Dendritic cell treated with granulocyte-macrophage colony-stimulating factor and Interleukin-4, amounts not matched to agents 40 ng/mL and 50 ng/mL, for 4 days (primary cell): ENCODE results near the gene NCAPD3.
"Not testable (repeated sequence)": the region's sequence is repeated elsewhere in the genome, so short reads cannot be mapped to it uniquely, and the experiment has no call there.

Source experiments
- H3K27ac Mint-ChIP-seq: one replicate; pipeline ENCODE4 v1.8.0; 2022; ENCODE audit warnings: mild to moderate bottlenecking, mixed read lengths
- H3K27me3 Mint-ChIP-seq: one replicate; pipeline ENCODE4 v1.8.0; 2022; ENCODE audit warnings: mild to moderate bottlenecking, mixed read lengths
- H3K36me3 Mint-ChIP-seq: one replicate; pipeline ENCODE4 v1.8.0; 2022; ENCODE audit warnings: low read depth, mixed read lengths
- H3K4me1 Mint-ChIP-seq: one replicate; pipeline ENCODE4 v1.8.0; 2022; ENCODE audit warnings: low read depth, mixed read lengths
- H3K4me3 Mint-ChIP-seq: one replicate; pipeline ENCODE4 v1.8.0; 2022; ENCODE audit warnings: mild to moderate bottlenecking, moderate library complexity, mixed read lengths
- H3K9me3 Mint-ChIP-seq: one replicate; pipeline ENCODE4 v1.8.0; 2022; ENCODE audit warnings: mixed read lengths
- intact Hi-C: fragments of 100-400 bp; cut with micrococcal nuclease; formaldehyde crosslinking; loops from one replicate; pipeline ENCODE4 v1.15.0; 2022

The NCAPD3 gene

GRCh38 chr11:134196756-134197155 is 27.0 kb downstream of the NCAPD3 start:
- intact Hi-C loops = no loop called here

GRCh38 chr11:134188092-134188491 is 35.7 kb downstream of the NCAPD3 start:
- H3K27ac Mint-ChIP-seq, H3K27me3 Mint-ChIP-seq, H3K9me3 Mint-ChIP-seq, H3K4me3 Mint-ChIP-seq, intact Hi-C loops, H3K4me1 Mint-ChIP-seq: not testable (repeated sequence)
- peaks cover 90% of the 10 kb centered on the region for H3K36me3 Mint-ChIP-seq

More at GRCh38 chr11:134196756-134197155, 27.0 kb downstream of the NCAPD3 start:
- Mint-ChIP-seq H3K4me3 (no peak overlapping the region), H3K9me3 (no peaks in the 10 kb centered on the region), H3K27ac (no peak overlapping the region), H3K4me1 (no peaks in the 10 kb centered on the region), H3K36me3 (peaks cover 88% of the 10 kb centered on the region), H3K27me3 (no peaks in the 10 kb centered on the region)

DNA sequence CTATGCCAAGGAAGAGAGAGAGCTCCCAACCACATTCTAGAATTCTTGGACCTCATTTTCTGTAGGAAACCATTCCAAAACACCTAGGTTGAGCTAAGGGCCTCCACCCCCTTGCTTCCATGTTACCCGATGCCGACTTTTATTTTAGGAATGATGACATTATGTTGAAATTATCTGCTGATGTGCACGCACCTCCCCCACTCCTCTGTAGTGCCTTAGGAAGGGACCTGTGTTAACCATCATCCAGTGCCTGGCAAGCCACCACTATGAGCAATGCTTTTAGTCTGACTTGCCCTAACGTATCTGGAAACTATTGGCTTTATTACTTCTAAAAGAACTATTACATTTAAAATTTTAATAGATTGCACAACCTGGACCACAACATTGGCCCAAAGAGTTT is 42.1 kb downstream of the NCAPD3 start:
- H3K27ac Mint-ChIP-seq = no peak overlapping the region
- H3K4me3 Mint-ChIP-seq = no peak overlapping the region
- H3K4me1 Mint-ChIP-seq = no peaks in the 10 kb centered on the region
- intact Hi-C loops = no loop called here
- H3K27me3 Mint-ChIP-seq = no peaks in the 10 kb centered on the region
- no peaks in the 10 kb centered on the region for H3K9me3 Mint-ChIP-seq
- H3K36me3 Mint-ChIP-seq = peaks cover 67% of the 10 kb centered on the region

DNA sequence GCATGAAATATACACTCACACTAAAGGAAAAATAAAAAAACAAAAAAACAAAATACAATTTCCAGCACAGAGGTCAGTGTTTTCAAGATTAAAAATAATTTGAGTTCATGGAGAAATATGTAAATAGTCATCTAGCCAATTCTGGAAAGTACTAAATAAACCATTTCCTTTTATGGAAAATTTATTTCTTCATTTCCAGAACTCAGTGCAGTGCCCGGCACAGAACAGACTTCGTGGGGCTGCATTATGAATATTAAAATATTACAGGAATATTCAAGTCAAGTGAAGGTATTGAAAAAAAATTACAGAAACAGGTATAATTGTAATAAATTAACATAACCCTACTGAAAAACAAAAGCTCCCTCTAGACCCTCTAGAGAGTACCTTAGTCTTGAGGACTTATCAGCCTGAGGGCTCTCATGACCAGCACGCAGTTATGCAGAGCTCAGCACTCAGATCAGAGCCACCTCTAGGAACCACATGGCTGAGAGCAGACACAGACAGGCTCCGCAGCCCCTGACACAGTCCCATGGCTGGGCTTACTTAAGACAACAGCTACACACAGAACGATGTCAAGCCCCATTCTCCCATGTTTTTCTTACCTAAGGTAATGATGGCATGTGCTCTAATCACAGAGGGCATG is 45.6 kb downstream of the NCAPD3 start:
- no peak overlapping the region for H3K27ac Mint-ChIP-seq
- peaks cover 76% of the 10 kb centered on the region for H3K36me3 Mint-ChIP-seq
- no peaks in the 10 kb centered on the region for H3K9me3 Mint-ChIP-seq

DNA sequence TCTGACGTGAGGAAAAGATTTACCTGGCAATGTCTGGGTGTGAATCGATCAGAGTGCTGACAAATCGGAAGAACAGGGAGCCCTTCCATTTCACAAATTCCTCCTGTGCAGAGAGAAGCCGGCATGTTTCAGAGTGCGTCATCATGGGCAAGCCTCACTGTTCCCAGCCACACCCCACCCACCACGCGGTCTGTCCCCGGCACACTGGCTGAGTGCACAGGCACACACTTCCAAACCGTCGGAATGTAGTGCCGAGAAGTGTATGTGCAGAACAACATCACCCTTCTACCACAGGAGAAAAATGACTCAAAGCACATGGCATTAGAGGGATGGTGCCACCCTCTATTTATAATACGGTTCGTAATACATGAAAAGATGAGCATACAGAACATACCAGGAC is 47.5 kb downstream of the NCAPD3 start:
- intact Hi-C loops = no loop called here
- no peaks in the 10 kb centered on the region for H3K27me3 Mint-ChIP-seq
- no peaks in the 10 kb centered on the region for H3K9me3 Mint-ChIP-seq
- no peak overlapping the region for H3K27ac Mint-ChIP-seq
- peaks cover 89% of the 10 kb centered on the region for H3K36me3 Mint-ChIP-seq
- H3K4me3 Mint-ChIP-seq = no peak overlapping the region
- no peaks in the 10 kb centered on the region for H3K4me1 Mint-ChIP-seq

More for the DNA sequence above, 45.6 kb downstream of the NCAPD3 start:
- Mint-ChIP-seq H3K4me1 (no peaks in the 10 kb centered on the region), H3K27me3 (no peaks in the 10 kb centered on the region), H3K4me3 (no peak overlapping the region)
- intact Hi-C loops = no loop called here

- Mint-ChIP-seq H3K9me3 (no peaks in the 10 kb centered on the region), H3K4me1 (no peaks in the 10 kb centered on the region), H3K4me3 (no peak overlapping the region), H3K27me3 (no peaks in the 10 kb centered on the region), H3K27ac (no peak overlapping the region), H3K36me3 (peaks cover 87% of the 10 kb centered on the region)
- intact Hi-C loops = no loop called here
Observed at GRCh38 chr11:134173296-134173695, 50.5 kb downstream of the NCAPD3 start.

GRCh38 chr11:134171951-134172350 is 51.8 kb downstream of the NCAPD3 start:
- intact Hi-C loops = no loop called here
- no peaks in the 10 kb centered on the region for H3K27me3 Mint-ChIP-seq
- no peaks in the 10 kb centered on the region for H3K9me3 Mint-ChIP-seq
- H3K4me3 Mint-ChIP-seq = no peak overlapping the region
- peaks cover 89% of the 10 kb centered on the region for H3K36me3 Mint-ChIP-seq
- H3K27ac Mint-ChIP-seq = no peak overlapping the region
- no peaks in the 10 kb centered on the region for H3K4me1 Mint-ChIP-seq

GRCh38 chr11:134170919-134171281 is 52.9 kb downstream of the NCAPD3 start:
- Mint-ChIP-seq H3K4me3 (no peak overlapping the region), H3K4me1 (no peaks in the 10 kb centered on the region)

DNA sequence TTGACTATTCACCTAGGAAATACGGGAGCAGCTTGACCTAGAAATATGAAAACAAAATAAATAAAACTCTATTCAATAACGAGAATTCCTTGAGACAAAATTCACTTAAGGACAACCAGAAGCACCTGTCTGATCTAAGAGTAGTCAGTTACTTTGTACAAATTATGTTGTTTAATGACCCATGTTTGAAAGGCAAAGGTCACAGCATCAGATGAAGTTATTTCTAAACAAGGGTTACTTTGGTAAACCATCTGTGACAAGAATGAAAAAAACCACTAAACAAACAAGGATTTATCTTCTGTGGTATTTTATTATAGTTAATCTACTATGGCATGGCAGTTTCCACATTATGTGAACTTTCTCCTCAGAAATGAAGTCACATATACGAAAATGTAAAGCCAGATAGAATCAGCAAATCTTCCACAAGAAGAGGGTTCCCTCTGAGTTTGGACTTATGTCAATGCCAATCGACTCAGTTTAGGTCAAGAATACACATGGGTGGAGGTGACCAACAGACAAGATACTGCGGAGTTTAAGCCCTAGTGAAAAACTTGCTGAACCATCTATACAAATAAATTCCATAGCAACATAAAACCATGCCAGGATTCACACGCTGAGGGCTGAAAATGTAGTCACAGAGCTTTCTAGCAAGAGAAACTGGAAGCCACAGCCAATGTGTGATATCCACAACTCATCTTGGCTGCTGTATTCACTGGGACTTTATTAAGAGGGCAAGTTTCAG is 53.4 kb downstream of the NCAPD3 start:
- H3K9me3 Mint-ChIP-seq = no peaks in the 10 kb centered on the region
- H3K4me3 Mint-ChIP-seq = no peak overlapping the region
- peaks cover 86% of the 10 kb centered on the region for H3K36me3 Mint-ChIP-seq
- H3K4me1 Mint-ChIP-seq = no peaks in the 10 kb centered on the region
- H3K27me3 Mint-ChIP-seq = no peaks in the 10 kb centered on the region
- intact Hi-C loops = no loop called here
- H3K27ac Mint-ChIP-seq = no peak overlapping the region

More at GRCh38 chr11:134170919-134171281, 52.9 kb downstream of the NCAPD3 start:
- peaks cover 86% of the 10 kb centered on the region for H3K36me3 Mint-ChIP-seq
- no peaks in the 10 kb centered on the region for H3K9me3 Mint-ChIP-seq
- intact Hi-C loops = no loop called here
- no peak overlapping the region for H3K27ac Mint-ChIP-seq
- H3K27me3 Mint-ChIP-seq = no peaks in the 10 kb centered on the region

DNA sequence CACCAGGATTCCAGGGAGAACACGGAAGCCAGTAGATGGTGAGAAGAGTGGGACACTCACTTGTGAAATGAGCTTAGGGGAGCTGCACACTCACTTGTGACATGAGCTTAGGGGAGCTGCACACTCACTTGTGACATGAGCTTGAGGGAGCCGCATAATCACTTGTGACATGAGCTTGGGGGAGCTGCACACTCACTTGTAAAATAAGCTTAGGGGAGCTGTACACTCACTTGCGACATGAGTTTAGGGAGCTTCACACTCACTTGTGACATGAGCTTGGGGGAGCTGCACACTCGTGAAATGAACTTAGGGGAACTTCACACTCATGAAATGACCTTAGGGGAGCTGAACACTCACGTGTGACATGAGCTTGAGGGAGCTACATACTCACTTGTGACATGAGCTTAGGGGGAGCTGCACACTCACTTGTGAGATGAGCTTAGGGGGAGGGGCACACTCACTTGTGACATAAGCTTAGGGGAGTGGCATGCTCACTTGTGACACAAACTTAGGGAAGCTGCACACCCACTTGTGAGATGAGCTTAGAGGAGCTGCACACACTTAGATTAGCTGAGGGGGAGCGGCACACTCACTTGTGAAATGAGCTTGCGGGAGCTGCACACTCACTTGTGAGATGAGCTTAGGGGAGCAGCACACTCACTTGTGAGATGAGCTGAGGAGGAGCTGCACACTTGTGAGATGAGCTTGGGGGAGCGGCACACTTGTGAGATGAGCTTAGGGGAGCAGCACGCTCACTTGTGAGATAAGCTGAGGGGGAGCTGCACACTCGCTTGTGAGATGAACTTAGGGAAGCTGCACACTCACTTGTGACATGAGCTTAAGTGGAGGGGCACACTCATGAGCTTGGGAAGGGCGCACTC is 59.0 kb downstream of the NCAPD3 start:
- H3K4me3 Mint-ChIP-seq = no peak overlapping the region
- peaks cover 92% of the 10 kb centered on the region for H3K36me3 Mint-ChIP-seq
- no peaks in the 10 kb centered on the region for H3K4me1 Mint-ChIP-seq
- H3K27ac Mint-ChIP-seq = no peak overlapping the region
- no peaks in the 10 kb centered on the region for H3K27me3 Mint-ChIP-seq
- no peaks in the 10 kb centered on the region for H3K9me3 Mint-ChIP-seq
- intact Hi-C loops = no loop called here

DNA sequence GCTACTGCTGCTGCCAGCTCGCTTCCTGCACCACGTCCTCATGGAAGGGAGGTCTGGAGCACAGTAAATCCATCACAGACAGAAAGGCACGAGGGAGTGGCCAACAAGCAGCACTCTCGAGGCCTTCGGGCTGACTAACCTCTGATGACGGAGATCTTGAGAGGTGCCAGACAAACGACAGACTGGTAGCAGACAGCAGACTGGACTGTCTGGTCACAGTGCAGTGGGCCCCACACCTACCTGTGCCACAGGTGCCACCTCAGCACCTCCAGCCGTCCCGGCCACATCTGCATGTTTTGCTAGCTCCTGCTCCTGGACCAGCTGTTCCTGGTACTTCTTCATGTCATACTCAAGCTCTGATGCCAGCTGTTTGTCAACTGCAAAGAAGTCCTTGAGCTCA is 64.1 kb downstream of the NCAPD3 start:
- intact Hi-C loops = no loop called here
- H3K9me3 Mint-ChIP-seq = no peaks in the 10 kb centered on the region
- H3K4me1 Mint-ChIP-seq = no peaks in the 10 kb centered on the region
- H3K27me3 Mint-ChIP-seq = no peaks in the 10 kb centered on the region
- peaks cover 95% of the 10 kb centered on the region for H3K36me3 Mint-ChIP-seq
- H3K4me3 Mint-ChIP-seq = no peak overlapping the region
- H3K27ac Mint-ChIP-seq = no peak overlapping the region

GRCh38 chr11:134158023-134158422 is 65.7 kb downstream of the NCAPD3 start:
- Mint-ChIP-seq H3K27ac (no peak overlapping the region), H3K4me1 (no peaks in the 10 kb centered on the region), H3K27me3 (no peaks in the 10 kb centered on the region), H3K9me3 (no peaks in the 10 kb centered on the region), H3K36me3 (peaks cover 95% of the 10 kb centered on the region), H3K4me3 (no peak overlapping the region)
- intact Hi-C loops = no loop called here

DNA sequence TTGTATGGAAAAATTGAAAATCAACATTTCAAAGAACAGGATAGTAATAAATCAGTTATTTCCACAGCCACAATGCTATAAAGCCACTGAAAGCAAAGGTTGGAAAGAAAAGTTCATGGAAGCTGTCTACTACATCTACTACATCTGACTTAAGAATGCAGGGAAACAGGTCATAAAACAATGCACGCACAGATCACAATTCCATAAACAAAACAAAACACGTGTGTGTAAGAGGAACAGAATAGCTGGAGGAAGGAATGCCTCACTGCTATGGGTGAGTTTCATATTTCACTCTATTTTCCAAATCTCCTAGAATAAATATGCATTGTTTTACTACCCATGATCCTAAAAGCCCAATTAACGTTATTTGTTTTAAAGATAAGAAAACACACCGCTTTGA is 66.3 kb downstream of the NCAPD3 start:
- no peaks in the 10 kb centered on the region for H3K4me1 Mint-ChIP-seq
- intact Hi-C loops = no loop called here
- no peaks in the 10 kb centered on the region for H3K9me3 Mint-ChIP-seq
- peaks cover 95% of the 10 kb centered on the region for H3K36me3 Mint-ChIP-seq
- no peaks in the 10 kb centered on the region for H3K27me3 Mint-ChIP-seq
- no peak overlapping the region for H3K27ac Mint-ChIP-seq
- no peak overlapping the region for H3K4me3 Mint-ChIP-seq
